ENCODE data around the gene PWWP2B.

GRCh38 chr10:132425029-132425756 is 28.2 kb downstream of the PWWP2B start:
- TF ChIP-seq EP300 (IDR thresholded peaks at IDR 0.05) (no peak), CHD2 (IDR thresholded peaks at IDR 0.05; ENCODE audit: low read length, partially characterized antibody) (no peak), SMC3 (IDR thresholded peaks at IDR 0.05) (no peak), PBX3 (IDR thresholded peaks at IDR 0.05) (no peak), TFCP2L1 (CRISPR knock-in tag; IDR thresholded peaks at IDR 0.05) (no peak)
- TF ChIP-seq, protein P1, sequence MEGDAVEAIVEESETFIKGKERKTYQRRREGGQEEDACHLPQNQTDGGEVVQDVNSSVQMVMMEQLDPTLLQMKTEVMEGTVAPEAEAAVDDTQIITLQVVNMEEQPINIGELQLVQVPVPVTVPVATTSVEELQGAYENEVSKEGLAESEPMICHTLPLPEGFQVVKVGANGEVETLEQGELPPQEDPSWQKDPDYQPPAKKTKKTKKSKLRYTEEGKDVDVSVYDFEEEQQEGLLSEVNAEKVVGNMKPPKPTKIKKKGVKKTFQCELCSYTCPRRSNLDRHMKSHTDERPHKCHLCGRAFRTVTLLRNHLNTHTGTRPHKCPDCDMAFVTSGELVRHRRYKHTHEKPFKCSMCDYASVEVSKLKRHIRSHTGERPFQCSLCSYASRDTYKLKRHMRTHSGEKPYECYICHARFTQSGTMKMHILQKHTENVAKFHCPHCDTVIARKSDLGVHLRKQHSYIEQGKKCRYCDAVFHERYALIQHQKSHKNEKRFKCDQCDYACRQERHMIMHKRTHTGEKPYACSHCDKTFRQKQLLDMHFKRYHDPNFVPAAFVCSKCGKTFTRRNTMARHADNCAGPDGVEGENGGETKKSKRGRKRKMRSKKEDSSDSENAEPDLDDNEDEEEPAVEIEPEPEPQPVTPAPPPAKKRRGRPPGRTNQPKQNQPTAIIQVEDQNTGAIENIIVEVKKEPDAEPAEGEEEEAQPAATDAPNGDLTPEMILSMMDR (IDR thresholded peaks at IDR 0.05): no peak
